ENCODE data around the gene VSTM2L. TPM values are rescaled to one million over a fixed set of nuclear protein-coding genes. Genes with fewer than 3 reads are reported as not detected.
"Not testable (repeated sequence)": the region's sequence is repeated elsewhere in the genome, so short reads cannot be mapped to it uniquely, and the experiment has no call there.

The VSTM2L gene
- total RNA-seq, 2 donors from 2014 or later, result 1.4 to 2.9 TPM

- Histone ChIP-seq H3K36me3 (ENCODE audit: control insufficient read depth, insufficient read depth, low read length) (no peaks in the 10 kb centered on the region), H3K27ac (ENCODE audit: low read depth, low read length) (no peak overlapping the region), H3K9ac (ENCODE audit: extremely low read depth, low read length, poor library complexity, severe bottlenecking) (no peak overlapping the region), H3K9me3 (ENCODE audit: control insufficient read depth, low read length) (no peaks in the 10 kb centered on the region), H3K4me1 (ENCODE audit: control insufficient read depth, insufficient read depth, low read length) (no peaks in the 10 kb centered on the region), H3K27me3 (ENCODE audit: control insufficient read depth, insufficient read depth, low read length, poor library complexity, severe bottlenecking) (no peaks in the 10 kb centered on the region), H3K4me3 (ENCODE audit: low read length) (no peak overlapping the region)
- no peak for TF ChIP-seq CTCF (conservative IDR thresholded peaks at IDR 0.05)
- Mint-ChIP-seq H3K36me3 (ENCODE audit: low read depth) (no peaks in the 10 kb centered on the region), H3K4me1 (peaks cover 5% of the 10 kb centered on the region), H3K4me3 (no peak overlapping the region), H3K27me3 (ENCODE audit: insufficient read depth) (peaks cover 16% of the 10 kb centered on the region), H3K9me3 (no peaks in the 10 kb centered on the region), H3K27ac (no peak overlapping the region)
- 67 to 83% methylated on average over 1 of the region's 2 CpGs for WGBS, 2 experiments (ENCODE audit: insufficient coverage in 1 of 2, insufficient read length in 1 of 2)
- peak; percentile 32 for DNase-seq
Measured at GRCh38 chr20:37958856-37959520, 56.1 kb downstream of the VSTM2L start.

- TF ChIP-seq CTCF (conservative IDR thresholded peaks at IDR 0.05), result no peak
- Histone ChIP-seq H3K4me3 (ENCODE audit: low read length) (no peak overlapping the region), H3K36me3 (ENCODE audit: control insufficient read depth, insufficient read depth, low read length) (no peaks in the 10 kb centered on the region), H3K9me3 (ENCODE audit: control insufficient read depth, low read length) (no peaks in the 10 kb centered on the region), H3K27me3 (ENCODE audit: control insufficient read depth, insufficient read depth, low read length, poor library complexity, severe bottlenecking) (peaks cover 5% of the 10 kb centered on the region), H3K27ac (ENCODE audit: low read depth, low read length) (no peak overlapping the region), H3K9ac (ENCODE audit: extremely low read depth, low read length, poor library complexity, severe bottlenecking) (no peak overlapping the region), H3K4me1 (ENCODE audit: control insufficient read depth, insufficient read depth, low read length) (no peaks in the 10 kb centered on the region)
- Mint-ChIP-seq H3K4me1 (no peaks in the 10 kb centered on the region), H3K36me3 (ENCODE audit: low read depth) (no peaks in the 10 kb centered on the region), H3K9me3 (no peaks in the 10 kb centered on the region), H3K27ac (no peak overlapping the region), H3K27me3 (ENCODE audit: insufficient read depth) (peaks cover 22% of the 10 kb centered on the region), H3K4me3 (no peak overlapping the region)
- no peak for DNase-seq
- WGBS, 2 experiments (ENCODE audit: insufficient coverage in 1 of 2, insufficient read length in 1 of 2), result no CpG with 5 or more reads among the region's 1 CpG
Measured at GRCh38 chr20:37961066-37961465, 58.1 kb downstream of the VSTM2L start.

- H3K9me3 ChIP-seq (ENCODE audit: control insufficient read depth, low read length); DNase-seq; H3K4me1 ChIP-seq (ENCODE audit: control insufficient read depth, insufficient read depth, low read length); H3K4me3 ChIP-seq (ENCODE audit: low read length); H3K4me3 Mint-ChIP-seq; H3K36me3 ChIP-seq (ENCODE audit: control insufficient read depth, insufficient read depth, low read length); H3K27me3 ChIP-seq (ENCODE audit: control insufficient read depth, insufficient read depth, low read length, poor library complexity, severe bottlenecking); H3K27ac ChIP-seq (ENCODE audit: low read depth, low read length); H3K27ac Mint-ChIP-seq; H3K9ac ChIP-seq (ENCODE audit: extremely low read depth, low read length, poor library complexity, severe bottlenecking); H3K36me3 Mint-ChIP-seq (ENCODE audit: low read depth); H3K4me1 Mint-ChIP-seq; H3K9me3 Mint-ChIP-seq: not testable (repeated sequence)
- H3K27me3 Mint-ChIP-seq (ENCODE audit: insufficient read depth), result peaks cover 18% of the 10 kb centered on the region
- WGBS, 2 experiments (ENCODE audit: insufficient coverage in 1 of 2, insufficient read length in 1 of 2), result 86% methylated on average over 2 of the region's 2 CpGs; no CpG with 5 or more reads in 1 of the 2 experiments
Measured at GRCh38 chr20:37963483-37963882, 60.6 kb downstream of the VSTM2L start.
